Measurements from ENCODE around the gene CPNE5. TPM values are rescaled to one million over a fixed set of nuclear protein-coding genes. Genes with fewer than 3 reads are reported as not detected.
A peak's percentile ranks its signal among the peaks of the same experiment; 100 is the strongest.

Gene CPNE5
- total and polyA plus RNA-seq, 9 of the 15 experiments (the other 6 are each of a cell fraction or from before 2014, with no cell fraction given): 0.14 to 1.0 (median 0.46) TPM; not detected in 2

DNA sequence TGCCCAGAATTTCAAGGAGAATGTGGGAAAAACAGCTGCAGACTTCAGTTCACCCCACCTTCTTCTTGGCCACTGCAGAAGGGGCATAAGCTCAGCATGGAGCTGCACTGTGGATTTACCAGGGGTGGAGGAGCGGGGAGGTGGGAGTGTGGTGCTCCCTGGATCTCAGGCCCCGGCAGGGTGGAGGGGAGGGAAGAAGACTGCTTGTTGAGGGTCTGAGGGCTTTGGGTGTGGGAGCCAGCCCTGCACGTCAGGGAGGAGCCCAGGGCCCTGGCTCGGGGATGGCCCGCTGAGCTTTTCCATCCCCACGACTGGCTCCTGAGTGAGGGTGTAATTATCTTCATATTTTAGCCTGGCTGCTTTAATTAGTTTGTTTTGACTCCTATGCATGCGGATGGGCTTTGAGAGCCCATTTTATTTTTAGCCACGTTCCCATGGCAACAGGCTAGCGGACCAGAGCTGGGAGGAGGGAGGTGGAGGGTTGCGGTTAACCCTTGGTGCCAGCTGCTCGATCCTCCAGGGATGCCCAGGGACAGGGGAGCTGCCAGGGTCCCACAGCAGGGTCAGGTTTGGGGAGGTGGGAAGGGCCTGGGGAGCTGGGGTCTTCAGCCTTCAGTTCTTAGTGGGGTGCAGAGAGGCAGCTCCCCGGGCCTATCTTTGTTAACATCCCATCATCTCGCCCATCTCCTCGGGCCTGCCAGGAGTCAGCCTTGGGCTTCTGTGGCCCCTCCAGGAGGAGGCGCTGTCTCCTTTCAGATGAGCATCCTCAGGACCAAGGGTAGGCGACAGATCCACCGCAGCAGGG is 73.4 kb downstream of the CPNE5 start (continued):
- TF ChIP-seq ZNF165 (CRISPR knock-in tag; IDR thresholded peaks at IDR 0.05; ENCODE audit: borderline replicate concordance): no peak
- no peak for TF ChIP-seq HDAC6 (IDR thresholded peaks at IDR 0.05; ENCODE audit: low read depth, low read length)
- peak; percentile 86 for TF ChIP-seq RFX1 (IDR thresholded peaks at IDR 0.05)
- TF ChIP-seq SMC3 (conservative IDR thresholded peaks at IDR 0.05; ENCODE audit: insufficient read depth, low read depth, low read length): peak; percentile 98
- no peak for TF ChIP-seq GATAD2B (IDR thresholded peaks at IDR 0.05; ENCODE audit: borderline replicate concordance)
- TF ChIP-seq ZNF77 (CRISPR knock-in tag; IDR thresholded peaks at IDR 0.05): no peak
- peak; percentile 25; the same call in 1 of the 2 replicates for TF ChIP-seq TCF7 (IDR thresholded peaks at IDR 0.05; ENCODE audit: borderline replicate concordance)
- TF ChIP-seq KDM4B (IDR thresholded peaks at IDR 0.05; ENCODE audit: borderline replicate concordance in 2 of 2, low read depth in 1 of 2): peak in 1 of 2 experiments; percentile 35; a peak in 1 of 4 replicates
- no peak for TF ChIP-seq EWSR1 (IDR thresholded peaks at IDR 0.05; ENCODE audit: borderline replicate concordance, low read depth, partially characterized antibody)
- TF ChIP-seq, protein P1, sequence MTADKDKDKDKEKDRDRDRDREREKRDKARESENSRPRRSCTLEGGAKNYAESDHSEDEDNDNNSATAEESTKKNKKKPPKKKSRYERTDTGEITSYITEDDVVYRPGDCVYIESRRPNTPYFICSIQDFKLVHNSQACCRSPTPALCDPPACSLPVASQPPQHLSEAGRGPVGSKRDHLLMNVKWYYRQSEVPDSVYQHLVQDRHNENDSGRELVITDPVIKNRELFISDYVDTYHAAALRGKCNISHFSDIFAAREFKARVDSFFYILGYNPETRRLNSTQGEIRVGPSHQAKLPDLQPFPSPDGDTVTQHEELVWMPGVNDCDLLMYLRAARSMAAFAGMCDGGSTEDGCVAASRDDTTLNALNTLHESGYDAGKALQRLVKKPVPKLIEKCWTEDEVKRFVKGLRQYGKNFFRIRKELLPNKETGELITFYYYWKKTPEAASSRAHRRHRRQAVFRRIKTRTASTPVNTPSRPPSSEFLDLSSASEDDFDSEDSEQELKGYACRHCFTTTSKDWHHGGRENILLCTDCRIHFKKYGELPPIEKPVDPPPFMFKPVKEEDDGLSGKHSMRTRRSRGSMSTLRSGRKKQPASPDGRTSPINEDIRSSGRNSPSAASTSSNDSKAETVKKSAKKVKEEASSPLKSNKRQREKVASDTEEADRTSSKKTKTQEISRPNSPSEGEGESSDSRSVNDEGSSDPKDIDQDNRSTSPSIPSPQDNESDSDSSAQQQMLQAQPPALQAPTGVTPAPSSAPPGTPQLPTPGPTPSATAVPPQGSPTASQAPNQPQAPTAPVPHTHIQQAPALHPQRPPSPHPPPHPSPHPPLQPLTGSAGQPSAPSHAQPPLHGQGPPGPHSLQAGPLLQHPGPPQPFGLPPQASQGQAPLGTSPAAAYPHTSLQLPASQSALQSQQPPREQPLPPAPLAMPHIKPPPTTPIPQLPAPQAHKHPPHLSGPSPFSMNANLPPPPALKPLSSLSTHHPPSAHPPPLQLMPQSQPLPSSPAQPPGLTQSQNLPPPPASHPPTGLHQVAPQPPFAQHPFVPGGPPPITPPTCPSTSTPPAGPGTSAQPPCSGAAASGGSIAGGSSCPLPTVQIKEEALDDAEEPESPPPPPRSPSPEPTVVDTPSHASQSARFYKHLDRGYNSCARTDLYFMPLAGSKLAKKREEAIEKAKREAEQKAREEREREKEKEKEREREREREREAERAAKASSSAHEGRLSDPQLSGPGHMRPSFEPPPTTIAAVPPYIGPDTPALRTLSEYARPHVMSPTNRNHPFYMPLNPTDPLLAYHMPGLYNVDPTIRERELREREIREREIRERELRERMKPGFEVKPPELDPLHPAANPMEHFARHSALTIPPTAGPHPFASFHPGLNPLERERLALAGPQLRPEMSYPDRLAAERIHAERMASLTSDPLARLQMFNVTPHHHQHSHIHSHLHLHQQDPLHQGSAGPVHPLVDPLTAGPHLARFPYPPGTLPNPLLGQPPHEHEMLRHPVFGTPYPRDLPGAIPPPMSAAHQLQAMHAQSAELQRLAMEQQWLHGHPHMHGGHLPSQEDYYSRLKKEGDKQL (CRISPR knock-in tag; IDR thresholded peaks at IDR 0.05; ENCODE audit: borderline replicate concordance): no peak
- no peak for TF ChIP-seq EZH2 (IDR thresholded peaks at IDR 0.05; ENCODE audit: borderline replicate concordance, low read depth, low read length)
- no peak for TF ChIP-seq ZNF197 (CRISPR knock-in tag; IDR thresholded peaks at IDR 0.05; ENCODE audit: low read depth)
- no peak for TF ChIP-seq ZNF586 (CRISPR knock-in tag; conservative IDR thresholded peaks at IDR 0.05)
- TF ChIP-seq MAFK (IDR thresholded peaks at IDR 0.05; ENCODE audit: low read length): no peak; the same call in 1 of the 2 replicates
- no peak for TF ChIP-seq HSF4 (CRISPR knock-in tag; IDR thresholded peaks at IDR 0.05; ENCODE audit: borderline replicate concordance)
- TF ChIP-seq FIP1L1 (IDR thresholded peaks at IDR 0.05; ENCODE audit: low read depth, low read length, poor library complexity, severe bottlenecking): no peak
- TF ChIP-seq SREBF2 (CRISPR knock-in tag; IDR thresholded peaks at IDR 0.05): no peak
- no peak for TF ChIP-seq NEUROD1 (IDR thresholded peaks at IDR 0.05; ENCODE audit: borderline replicate concordance, low read depth, low read length, partially characterized antibody)
- TF ChIP-seq GABPB1 (CRISPR knock-in tag; IDR thresholded peaks at IDR 0.05): peak; percentile 49; the same call in 1 of the 2 replicates
- TF ChIP-seq, protein P2, sequence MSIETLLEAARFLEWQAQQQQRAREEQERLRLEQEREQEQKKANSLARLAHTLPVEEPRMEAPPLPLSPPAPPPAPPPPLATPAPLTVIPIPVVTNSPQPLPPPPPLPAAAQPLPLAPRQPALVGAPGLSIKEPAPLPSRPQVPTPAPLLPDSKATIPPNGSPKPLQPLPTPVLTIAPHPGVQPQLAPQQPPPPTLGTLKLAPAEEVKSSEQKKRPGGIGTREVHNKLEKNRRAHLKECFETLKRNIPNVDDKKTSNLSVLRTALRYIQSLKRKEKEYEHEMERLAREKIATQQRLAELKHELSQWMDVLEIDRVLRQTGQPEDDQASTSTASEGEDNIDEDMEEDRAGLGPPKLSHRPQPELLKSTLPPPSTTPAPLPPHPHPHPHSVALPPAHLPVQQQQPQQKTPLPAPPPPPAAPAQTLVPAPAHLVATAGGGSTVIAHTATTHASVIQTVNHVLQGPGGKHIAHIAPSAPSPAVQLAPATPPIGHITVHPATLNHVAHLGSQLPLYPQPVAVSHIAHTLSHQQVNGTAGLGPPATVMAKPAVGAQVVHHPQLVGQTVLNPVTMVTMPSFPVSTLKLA (conservative IDR thresholded peaks at IDR 0.05): no peak
- TF ChIP-seq NBN (IDR thresholded peaks at IDR 0.05; ENCODE audit: low read depth): no peak
- TF ChIP-seq HNRNPL (IDR thresholded peaks at IDR 0.05; ENCODE audit: low read depth, low read length): no peak
